ENCODE data around the gene PPFIA2. TPM values are rescaled to one million over a fixed set of nuclear protein-coding genes. Genes with fewer than 3 reads are reported as not detected.

The PPFIA2 gene
- total and polyA plus RNA-seq, 7 donors: 0.04 to 1.2 (median 0.25) TPM

GRCh38 chr12:81296556-81297305 is 462.4 kb downstream of the PPFIA2 start:
- intact Hi-C loops (cut with DNase I): no loop called here
- no peak for DNase-seq
- 64 to 71% (median 71%) methylated on average over 2 of the region's 2 CpGs for WGBS, 3 donors
- Histone ChIP-seq H3K4me1 (no peaks in the 10 kb centered on the region), H3K27me3 (ENCODE audit: insufficient read depth in 3 of 3, low read length in 2 of 3) (no peaks in the 10 kb centered on the region), H3K4me3 (no peak overlapping the region), H3K9me3 (no peaks in the 10 kb centered on the region), H3K27ac (no peak overlapping the region), H3K36me3 (ENCODE audit: insufficient read depth in 1 of 2, low read depth in 1 of 2) (no peaks in the 10 kb centered on the region)
- no peak for TF ChIP-seq CTCF (IDR thresholded peaks at IDR 0.05)
- no peak for ATAC-seq

DNA sequence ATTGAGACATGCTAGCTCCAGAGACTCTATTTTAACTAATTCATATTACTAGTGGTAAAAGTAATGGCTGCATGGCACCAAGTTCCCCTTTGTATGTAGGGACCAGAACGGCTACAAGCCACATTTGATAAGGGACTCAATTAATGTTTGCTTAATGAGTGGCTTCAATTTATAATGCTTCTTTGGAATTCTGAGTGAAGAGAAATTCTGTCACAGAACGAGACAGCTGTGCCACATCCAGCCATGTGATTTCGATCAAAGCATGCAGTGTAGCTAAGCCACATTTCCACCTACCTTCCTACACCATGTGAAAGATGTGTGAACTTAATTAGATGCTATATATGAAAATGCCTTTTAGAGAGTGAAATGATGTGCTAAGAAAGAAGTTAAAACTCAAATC is 463.9 kb downstream of the PPFIA2 start:
- DNase-seq (no peak), ATAC-seq (no peak)
- H3K36me3 ChIP-seq (ENCODE audit: insufficient read depth in 1 of 2, low read depth in 1 of 2): no peaks in the 10 kb centered on the region
- intact Hi-C loops (cut with DNase I): no loop called here
- TF ChIP-seq CTCF (IDR thresholded peaks at IDR 0.05): no peak
- H3K27me3 ChIP-seq (ENCODE audit: insufficient read depth in 3 of 3, low read length in 2 of 3): no peaks in the 10 kb centered on the region
- H3K27ac ChIP-seq: no peak overlapping the region
- WGBS, 3 donors: 54 to 67% (median 61%) methylated on average over 3 of the region's 3 CpGs
- no peaks in the 10 kb centered on the region for H3K4me1 ChIP-seq
- H3K4me3 ChIP-seq: no peak overlapping the region
- no peaks in the 10 kb centered on the region for H3K9me3 ChIP-seq

- Histone ChIP-seq H3K27ac (no peak overlapping the region), H3K9me3 (no peaks in the 10 kb centered on the region), H3K27me3 (ENCODE audit: insufficient read depth in 3 of 3, low read length in 2 of 3) (no peaks in the 10 kb centered on the region), H3K4me3 (no peak overlapping the region), H3K4me1 (no peaks in the 10 kb centered on the region), H3K36me3 (ENCODE audit: insufficient read depth in 1 of 2, low read depth in 1 of 2) (no peaks in the 10 kb centered on the region)
- intact Hi-C loops (cut with DNase I): no loop called here
- TF ChIP-seq CTCF (IDR thresholded peaks at IDR 0.05): no peak
- DNase-seq (no peak), ATAC-seq (no peak)
- 73 to 74% (median 74%) methylated on average over 12 of the region's 12 CpGs for WGBS, 3 donors
Measured at GRCh38 chr12:81294325-81295190, 464.6 kb downstream of the PPFIA2 start.

- no peak overlapping the region for H3K27ac ChIP-seq
- H3K4me3 ChIP-seq: no peak overlapping the region
- ATAC-seq (no peak), DNase-seq (no peak)
- no peaks in the 10 kb centered on the region for H3K36me3 ChIP-seq (ENCODE audit: insufficient read depth in 1 of 2, low read depth in 1 of 2)
- H3K9me3 ChIP-seq: no peaks in the 10 kb centered on the region
- no peak for TF ChIP-seq CTCF (IDR thresholded peaks at IDR 0.05)
- no peaks in the 10 kb centered on the region for H3K4me1 ChIP-seq
- intact Hi-C loops (cut with DNase I): no loop called here
- H3K27me3 ChIP-seq (ENCODE audit: insufficient read depth in 3 of 3, low read length in 2 of 3): no peaks in the 10 kb centered on the region
Measured at GRCh38 chr12:81288651-81289050, 470.5 kb downstream of the PPFIA2 start.

Data from psoas muscle (tissue), 8 donors.